GM06990 (cell line): ENCODE measurements around the gene LRP5.

Experiments used
- DNase-seq: peaks from one replicate; pipeline ENCODE4 v3.0.0-alpha.2; 2011; ENCODE audit not compliant: insufficient read length; ENCODE audit errors: extremely low read depth
- H3K27me3 ChIP-seq: replicated peaks from 2 replicates; pipeline ENCODE4 v1.6.0; 2011; ENCODE audit warnings: low read length; ENCODE audit not compliant: control insufficient read depth, insufficient read depth
- H3K36me3 ChIP-seq: 2 replicates; pipeline ENCODE4 v1.5.1; 2011; ENCODE audit warnings: low read length; ENCODE audit not compliant: control insufficient read depth, insufficient read depth
- H3K4me3 ChIP-seq: replicated peaks from 2 replicates; pipeline ENCODE4 v1.5.1; 2011; ENCODE audit warnings: low read depth, mild to moderate bottlenecking, control low read depth, low read length
- TF ChIP-seq, protein P1 (sequence below): IDR thresholded peaks from 2 replicates; pipeline ENCODE4 v1.5.1; 2011; ENCODE audit warnings: low read length, control low read depth, mild to moderate bottlenecking, inconsistent platforms; ENCODE audit not compliant: insufficient read depth, poor library complexity, severe bottlenecking

Gene LRP5

DNA sequence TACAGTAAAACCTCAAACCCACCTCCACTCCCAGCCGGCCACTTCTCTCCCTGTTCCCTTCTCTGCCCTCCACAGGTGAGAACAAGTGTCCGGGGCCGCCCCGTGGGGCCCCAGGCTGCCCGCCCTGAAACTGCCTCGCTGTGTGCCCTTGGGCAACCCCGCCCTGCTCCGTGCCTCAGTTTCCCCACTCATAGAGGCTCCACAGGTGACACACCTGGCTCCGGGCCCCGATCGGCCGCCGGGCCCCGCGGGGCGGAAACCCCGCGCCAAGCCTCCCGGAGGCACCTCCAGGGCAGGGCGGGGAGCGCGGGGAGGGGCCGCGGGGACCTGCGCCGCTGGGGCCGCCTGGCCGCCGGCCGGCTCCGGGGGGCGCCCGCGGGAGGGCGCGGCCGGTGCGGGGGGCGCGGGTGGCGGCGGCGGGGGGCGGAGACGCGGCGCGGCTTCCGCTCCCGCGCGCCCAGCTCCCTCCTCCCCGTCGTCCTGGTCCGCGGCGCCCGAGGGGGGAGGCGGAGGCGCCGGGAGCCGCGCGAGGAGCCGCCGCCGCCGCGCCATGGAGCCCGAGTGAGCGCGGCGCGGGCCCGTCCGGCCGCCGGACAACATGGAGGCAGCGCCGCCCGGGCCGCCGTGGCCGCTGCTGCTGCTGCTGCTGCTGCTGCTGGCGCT lies at the start of gene LRP5:
Gene LRP5 (plus strand): TSS at position 475 of the 663 bp plus-strand sequence. CDS start 124 bp downstream, at position 599.
- H3K4me3 ChIP-seq: peak within 1 kb of the TSS; percentile 59
- peak; percentile 39 for DNase-seq
- TF ChIP-seq, protein P1, sequence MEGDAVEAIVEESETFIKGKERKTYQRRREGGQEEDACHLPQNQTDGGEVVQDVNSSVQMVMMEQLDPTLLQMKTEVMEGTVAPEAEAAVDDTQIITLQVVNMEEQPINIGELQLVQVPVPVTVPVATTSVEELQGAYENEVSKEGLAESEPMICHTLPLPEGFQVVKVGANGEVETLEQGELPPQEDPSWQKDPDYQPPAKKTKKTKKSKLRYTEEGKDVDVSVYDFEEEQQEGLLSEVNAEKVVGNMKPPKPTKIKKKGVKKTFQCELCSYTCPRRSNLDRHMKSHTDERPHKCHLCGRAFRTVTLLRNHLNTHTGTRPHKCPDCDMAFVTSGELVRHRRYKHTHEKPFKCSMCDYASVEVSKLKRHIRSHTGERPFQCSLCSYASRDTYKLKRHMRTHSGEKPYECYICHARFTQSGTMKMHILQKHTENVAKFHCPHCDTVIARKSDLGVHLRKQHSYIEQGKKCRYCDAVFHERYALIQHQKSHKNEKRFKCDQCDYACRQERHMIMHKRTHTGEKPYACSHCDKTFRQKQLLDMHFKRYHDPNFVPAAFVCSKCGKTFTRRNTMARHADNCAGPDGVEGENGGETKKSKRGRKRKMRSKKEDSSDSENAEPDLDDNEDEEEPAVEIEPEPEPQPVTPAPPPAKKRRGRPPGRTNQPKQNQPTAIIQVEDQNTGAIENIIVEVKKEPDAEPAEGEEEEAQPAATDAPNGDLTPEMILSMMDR: no peak
- H3K36me3 ChIP-seq: no peaks in the 10 kb centered on the region
- no peaks in the 10 kb centered on the region for H3K27me3 ChIP-seq

DNA sequence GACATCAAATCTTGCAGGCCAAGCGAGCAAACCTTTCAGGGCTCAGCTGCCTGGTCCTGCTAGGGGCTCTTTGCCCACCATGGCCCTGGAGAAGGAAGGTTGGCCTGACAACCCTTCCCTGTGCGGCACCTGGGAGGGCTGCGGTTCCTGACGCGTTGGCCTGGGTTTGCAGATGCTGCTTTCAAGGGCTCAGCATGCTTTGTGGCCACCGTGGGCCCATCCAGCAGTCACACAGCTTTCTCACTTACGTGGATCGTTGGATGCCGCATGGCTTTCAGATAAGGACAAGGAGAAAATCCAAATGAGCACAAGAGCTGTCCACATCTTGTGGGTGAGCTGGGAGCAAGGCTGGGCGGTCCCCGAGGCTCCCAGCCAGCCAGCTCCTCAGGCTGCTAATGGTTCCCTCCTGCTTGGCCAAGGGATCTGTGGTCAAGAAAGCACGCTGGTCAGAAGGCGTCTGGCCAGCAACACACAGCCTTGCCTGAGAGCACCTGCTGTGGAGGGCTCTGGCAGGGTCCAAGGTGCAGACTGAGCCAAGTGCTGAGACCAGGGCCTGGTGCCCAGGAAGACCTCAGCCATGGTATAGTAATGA lies 48.9 kb upstream of the LRP5 start:
- DNase-seq: no peak
- TF ChIP-seq, protein P1: no peak
- peaks cover 36% of the 10 kb centered on the region for H3K36me3 ChIP-seq
- H3K27me3 ChIP-seq: no peaks in the 10 kb centered on the region
- no peak overlapping the region for H3K4me3 ChIP-seq

DNA sequence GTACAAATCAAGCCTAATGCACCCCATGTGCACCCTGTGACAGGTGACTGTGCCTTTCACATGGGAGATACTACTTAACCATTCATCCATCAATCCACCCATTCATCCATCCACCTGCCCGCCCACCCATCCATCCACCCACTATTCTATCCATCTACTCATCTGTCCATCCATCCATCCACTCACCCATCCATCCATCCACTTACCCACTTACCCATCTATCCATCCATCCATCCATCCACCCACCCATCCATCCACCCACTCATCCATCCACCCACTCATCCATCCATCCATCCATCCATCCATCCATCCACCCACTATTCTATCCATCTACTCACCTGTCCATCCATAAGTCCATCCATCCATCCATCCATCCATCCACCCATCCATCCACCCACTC lies 48.1 kb upstream of the LRP5 start:
- DNase-seq: no peak
- peaks cover 36% of the 10 kb centered on the region for H3K36me3 ChIP-seq

DNA sequence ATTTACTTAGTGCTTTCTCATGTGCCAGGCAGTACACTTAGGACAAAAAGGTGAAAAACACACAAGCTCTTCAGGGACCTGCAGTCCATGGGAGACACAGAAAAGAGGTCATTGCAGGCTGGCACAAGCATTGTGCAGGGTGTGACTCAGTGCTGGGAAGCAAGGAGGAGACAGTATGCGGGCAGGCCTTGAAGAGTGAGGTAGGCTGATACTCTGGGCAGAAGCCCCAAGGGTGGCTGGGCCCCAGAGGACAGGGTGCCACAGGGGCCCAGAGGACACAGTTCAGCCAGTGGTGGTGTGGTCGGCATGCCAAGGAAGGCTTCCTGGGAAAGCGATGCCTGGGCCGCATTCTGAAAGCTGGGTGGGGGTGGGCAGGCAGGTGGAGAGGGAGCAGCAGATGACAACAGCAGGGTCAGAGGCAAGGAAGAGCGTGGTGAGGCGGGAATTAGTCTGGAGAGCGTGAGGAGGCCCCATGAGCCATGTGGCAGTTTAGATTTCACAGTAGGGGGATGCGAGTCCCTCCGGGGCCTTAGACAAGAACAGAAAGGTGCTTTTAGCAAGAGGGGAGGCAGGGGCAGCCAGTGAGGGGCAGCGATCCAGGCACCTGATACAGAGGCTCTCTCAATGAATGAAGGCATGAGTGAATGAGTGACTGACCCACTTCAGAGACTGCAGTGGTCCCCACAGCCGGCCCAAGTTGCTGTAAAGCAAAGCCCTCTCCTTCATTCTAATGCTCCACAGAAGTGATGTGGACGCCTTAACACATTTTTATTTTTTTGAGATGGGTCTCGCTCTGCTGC lies 47.5 kb upstream of the LRP5 start:
- no peak for DNase-seq
- TF ChIP-seq, protein P1: no peak
- Histone ChIP-seq H3K36me3 (peaks cover 36% of the 10 kb centered on the region), H3K4me3 (no peak overlapping the region), H3K27me3 (no peaks in the 10 kb centered on the region)

More for the DNA sequence above, 48.1 kb upstream of the LRP5 start:
- TF ChIP-seq, protein P1: no peak
- Histone ChIP-seq H3K27me3 (no peaks in the 10 kb centered on the region), H3K4me3 (no peak overlapping the region)

DNA sequence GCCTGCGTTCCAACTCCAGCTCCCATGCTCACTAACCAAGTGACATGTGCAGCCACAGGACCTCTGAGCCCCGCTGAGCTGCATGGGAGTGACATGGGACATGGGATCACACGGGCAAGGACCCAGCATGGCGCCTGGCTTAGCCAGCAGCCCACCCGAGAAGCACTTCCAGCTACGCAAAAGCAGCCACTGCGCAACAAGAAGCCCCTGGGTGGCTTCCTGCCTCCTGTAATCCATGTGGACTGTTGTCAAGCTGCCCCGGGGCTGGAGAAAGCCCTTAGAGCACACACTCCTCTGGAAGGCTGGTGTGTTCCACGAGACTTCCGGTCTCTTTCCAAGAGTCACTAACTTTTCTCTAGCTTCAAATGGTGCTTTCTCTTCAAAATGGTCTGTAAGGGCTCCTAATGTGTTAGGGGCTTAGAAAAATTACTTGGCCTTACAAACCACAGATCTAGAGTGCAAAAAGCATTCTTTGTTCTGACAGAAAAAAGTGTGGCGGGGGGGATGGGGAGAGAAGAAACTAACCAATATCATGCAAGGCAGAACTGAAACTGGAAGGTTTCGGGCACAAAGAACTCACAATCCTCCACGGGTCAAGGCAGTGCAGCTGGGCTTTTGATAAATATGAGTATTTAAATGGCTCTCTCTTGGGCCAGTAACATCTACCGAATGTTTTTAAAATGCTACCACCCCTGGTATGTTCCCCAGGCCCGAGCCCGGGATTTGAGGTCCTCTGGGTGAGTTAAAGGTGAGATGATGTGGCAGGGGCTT lies 46.1 kb upstream of the LRP5 start:
- Histone ChIP-seq H3K4me3 (peak overlapping the region; percentile 25), H3K27me3 (no peaks in the 10 kb centered on the region), H3K36me3 (peaks cover 31% of the 10 kb centered on the region)
- TF ChIP-seq, protein P1: no peak
- peak; percentile 67 for DNase-seq
